Fibroblast of the aortic adventitia (primary cell): ENCODE results near the gene SHISA3. TPM values are rescaled to one million over a fixed set of nuclear protein-coding genes. Genes with fewer than 3 reads are reported as not detected.

Source experiments
- DNase-seq: peaks from one replicate; pipeline ENCODE4 v3.0.0-alpha.2; 2010; ENCODE audit warnings: low read depth
- H3K4me3 ChIP-seq: 2 replicates; pipeline ENCODE4 v1.5.1; 2011; ENCODE audit warnings: low read depth, mild to moderate bottlenecking, control low read depth, low read length, moderate library complexity
- total RNA-seq: library from RNA; depleted of rRNA; stranded (reverse); fragments of >200 nt; gene quantifications from 2 replicates; pipeline ENCODE4 v1.2.3, GENCODE V29; 2012; ENCODE audit warnings: low replicate concordance
- TF ChIP-seq, protein P1 (sequence below): IDR thresholded peaks from 2 replicates; pipeline ENCODE4 v1.5.1; 2011; ENCODE audit warnings: mild to moderate bottlenecking, low read length, control low read depth, inconsistent platforms; ENCODE audit not compliant: insufficient read depth

SHISA3 gene
- 2.0 and 6.0 TPM in 2 replicates for total RNA-seq

DNA sequence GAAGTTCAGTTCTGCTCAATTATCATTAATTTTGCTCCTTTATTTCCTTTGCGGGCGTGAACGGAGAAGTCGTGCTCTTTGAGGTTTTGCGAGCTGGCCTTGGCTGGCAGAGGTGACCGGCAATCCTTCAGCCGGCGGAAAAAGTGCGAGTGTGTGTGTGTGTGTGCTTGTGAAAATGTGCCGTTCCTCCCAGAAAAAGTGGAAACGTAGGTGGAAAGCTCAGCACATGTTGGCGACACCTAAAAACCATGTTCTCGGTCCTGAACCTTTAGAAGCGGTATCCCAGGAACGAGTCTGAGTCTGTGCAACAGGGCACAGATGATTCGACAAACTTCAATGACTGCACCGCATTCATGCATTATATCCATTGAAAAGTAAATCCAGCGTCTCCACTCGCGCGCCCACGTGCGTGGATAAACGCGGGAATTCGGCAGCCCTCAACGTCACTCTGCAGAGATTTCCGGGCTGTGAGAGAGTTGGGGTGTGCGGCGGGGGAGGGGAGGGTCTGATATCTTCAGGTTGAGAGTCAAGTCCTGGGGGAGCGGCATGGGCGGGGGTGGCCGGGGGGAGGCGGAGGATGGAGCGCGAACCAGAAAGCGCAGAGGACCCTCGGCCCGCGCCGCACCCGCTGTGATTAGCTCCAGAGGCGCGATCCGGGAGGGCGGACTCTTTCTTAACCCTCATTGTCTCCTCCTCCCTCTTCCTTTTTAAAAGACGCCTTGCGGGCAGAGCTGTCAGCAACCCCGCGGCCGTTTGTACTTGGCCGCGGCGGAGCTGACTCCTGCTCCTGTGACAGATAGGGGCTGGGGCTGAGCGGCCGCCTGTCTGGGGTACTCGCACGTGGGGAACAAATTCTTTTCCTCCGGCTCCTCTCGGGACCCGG lies at the start of gene SHISA3:
TSS of gene SHISA3 (plus strand) at position 737 of the 883 bp plus-strand sequence. CDS start 569 bp downstream, outside the sequence.
- DNase-seq, result no peak
- TF ChIP-seq, protein P1, sequence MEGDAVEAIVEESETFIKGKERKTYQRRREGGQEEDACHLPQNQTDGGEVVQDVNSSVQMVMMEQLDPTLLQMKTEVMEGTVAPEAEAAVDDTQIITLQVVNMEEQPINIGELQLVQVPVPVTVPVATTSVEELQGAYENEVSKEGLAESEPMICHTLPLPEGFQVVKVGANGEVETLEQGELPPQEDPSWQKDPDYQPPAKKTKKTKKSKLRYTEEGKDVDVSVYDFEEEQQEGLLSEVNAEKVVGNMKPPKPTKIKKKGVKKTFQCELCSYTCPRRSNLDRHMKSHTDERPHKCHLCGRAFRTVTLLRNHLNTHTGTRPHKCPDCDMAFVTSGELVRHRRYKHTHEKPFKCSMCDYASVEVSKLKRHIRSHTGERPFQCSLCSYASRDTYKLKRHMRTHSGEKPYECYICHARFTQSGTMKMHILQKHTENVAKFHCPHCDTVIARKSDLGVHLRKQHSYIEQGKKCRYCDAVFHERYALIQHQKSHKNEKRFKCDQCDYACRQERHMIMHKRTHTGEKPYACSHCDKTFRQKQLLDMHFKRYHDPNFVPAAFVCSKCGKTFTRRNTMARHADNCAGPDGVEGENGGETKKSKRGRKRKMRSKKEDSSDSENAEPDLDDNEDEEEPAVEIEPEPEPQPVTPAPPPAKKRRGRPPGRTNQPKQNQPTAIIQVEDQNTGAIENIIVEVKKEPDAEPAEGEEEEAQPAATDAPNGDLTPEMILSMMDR, result no peak
- H3K4me3 ChIP-seq, result peak within 1 kb of the TSS; percentile 64

DNA sequence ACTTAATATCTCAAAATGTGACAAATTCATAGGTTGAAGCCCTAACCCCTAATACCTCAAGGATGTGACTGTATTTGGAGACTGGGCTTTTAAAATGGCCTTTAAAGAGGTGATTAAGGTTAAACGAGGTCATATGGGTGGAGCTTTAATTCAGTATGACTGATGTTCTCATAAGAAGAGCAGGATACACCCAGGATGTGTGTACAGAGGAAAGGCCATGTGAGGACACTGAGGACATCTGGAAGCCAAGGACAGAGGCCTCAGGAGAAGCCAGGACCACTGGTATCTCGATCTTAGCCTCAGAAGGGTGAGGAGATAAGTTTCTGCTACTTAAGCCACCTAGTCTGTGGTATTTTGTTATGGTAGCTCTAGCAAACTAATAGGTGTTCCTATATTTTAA lies 49.0 kb upstream of the SHISA3 start:
- TF ChIP-seq, protein P1, result no peak
- DNase-seq, result no peak
- no peak overlapping the region for H3K4me3 ChIP-seq

DNA sequence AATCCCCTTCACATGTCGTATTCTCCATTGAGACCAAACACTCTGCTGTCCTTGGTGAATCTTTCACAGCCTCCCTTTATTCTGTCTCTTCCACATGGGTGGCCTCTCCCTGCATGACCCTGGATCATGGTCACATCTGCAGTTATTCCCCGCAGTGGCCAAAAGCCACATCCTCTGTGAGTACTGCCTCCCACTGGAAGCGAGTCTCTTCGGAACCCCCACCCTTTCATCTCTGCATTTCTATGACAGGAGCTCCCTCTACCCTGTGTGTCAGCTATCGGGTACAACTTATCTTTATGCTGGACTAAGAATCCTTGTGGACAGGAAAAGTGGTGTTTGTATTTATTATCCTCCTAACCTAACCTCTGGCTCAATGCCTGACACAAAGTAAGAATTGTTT lies 48.6 kb upstream of the SHISA3 start:
- no peak overlapping the region for H3K4me3 ChIP-seq
- TF ChIP-seq, protein P1, result no peak
- DNase-seq, result no peak

DNA sequence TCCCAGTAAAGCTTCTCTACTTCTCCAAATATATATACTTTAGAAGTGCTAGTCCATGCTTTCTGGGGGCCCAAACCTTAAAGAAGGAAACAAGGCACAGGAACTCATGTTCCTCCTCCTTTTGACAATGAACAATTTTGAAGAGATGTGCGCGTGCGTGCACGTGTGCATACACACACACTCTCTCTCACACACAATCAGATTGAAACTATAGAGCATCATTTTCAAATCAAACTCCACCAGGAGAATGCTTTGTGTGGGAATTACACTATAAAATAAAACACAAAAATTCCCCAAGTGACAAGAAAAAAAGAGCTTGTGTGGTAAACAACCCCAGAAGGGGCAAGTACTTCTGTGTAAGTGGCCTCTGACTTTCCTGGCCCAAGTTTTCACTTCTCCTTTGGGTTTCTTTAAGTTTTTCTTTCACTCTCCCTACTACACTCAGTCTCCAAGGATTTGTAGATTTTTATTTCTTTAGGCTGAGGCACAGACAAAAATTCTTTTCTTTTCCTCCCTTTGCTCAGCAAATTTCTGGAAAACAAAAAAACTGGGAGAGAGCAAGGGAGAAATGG lies 46.6 kb upstream of the SHISA3 start:
- no peak overlapping the region for H3K4me3 ChIP-seq
- TF ChIP-seq, protein P1, result no peak
- no peak for DNase-seq

DNA sequence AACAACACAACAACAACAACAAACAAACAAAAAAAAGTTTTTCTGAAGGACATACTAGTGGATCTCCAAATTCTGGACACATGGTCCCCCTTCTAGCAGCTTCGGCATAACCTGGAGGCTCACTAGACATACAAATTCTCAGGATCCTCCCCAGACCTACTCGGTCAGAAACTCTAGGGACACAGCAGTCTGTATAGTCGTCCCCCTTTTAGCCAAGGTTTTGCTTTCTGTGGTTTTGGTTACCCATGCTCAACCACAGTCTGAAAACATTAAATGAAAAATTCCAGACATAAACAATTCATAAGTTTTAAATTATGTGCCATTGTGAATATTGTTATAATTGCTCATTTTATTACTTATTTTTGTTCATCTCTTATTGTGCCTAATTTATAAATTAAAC lies 45.2 kb upstream of the SHISA3 start:
- no peak overlapping the region for H3K4me3 ChIP-seq
- DNase-seq, result no peak
- TF ChIP-seq, protein P1, result no peak

DNA sequence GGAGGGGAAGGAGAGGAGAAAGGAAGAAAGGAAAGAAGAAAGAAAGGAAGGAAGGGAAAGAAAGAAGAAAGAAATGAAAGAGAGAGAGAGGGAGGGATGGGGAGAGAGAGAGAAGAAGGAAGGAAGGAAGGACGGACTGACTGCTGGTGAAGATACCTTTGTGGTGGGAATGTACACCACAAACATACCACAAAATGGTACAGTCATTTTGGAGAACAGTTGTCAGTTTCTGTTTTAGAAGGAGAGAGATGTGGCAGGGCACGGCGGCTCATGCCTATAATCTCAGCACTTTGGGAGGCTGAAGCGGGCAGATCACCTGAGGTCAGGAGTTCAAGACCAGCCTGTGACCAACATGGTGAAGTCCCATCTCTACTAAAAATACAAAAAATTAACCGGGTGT lies 40.0 kb upstream of the SHISA3 start:
- TF ChIP-seq, protein P1, result no peak
- H3K4me3 ChIP-seq, result no peak overlapping the region
- no peak for DNase-seq
